Gastroesophageal sphincter (tissue), 3 donors: ENCODE data around the gene GEMIN5.

ENCODE experiments used
- POLR2AphosphoS5 ChIP-seq: sonication (generic); formaldehyde crosslinking; IDR thresholded peaks from one replicate; pipeline ENCODE4 v1.6.1; 2017; ENCODE audit warnings: antibody characterized with exemption
- TF ChIP-seq, protein P1 (sequence below), 4 experiments: fragments of 200-600 bp in 2 of 4; fragments of 450-650 bp in 2 of 4; sonication (generic) in 1 of 4; IDR thresholded peaks; one replicate each; pipeline ENCODE4 v1.5.1; 2017 to 2019; ENCODE audit warnings: antibody characterized with exemption in 4 of 4, mild to moderate bottlenecking in 2 of 4, moderate library complexity in 2 of 4

DNA sequence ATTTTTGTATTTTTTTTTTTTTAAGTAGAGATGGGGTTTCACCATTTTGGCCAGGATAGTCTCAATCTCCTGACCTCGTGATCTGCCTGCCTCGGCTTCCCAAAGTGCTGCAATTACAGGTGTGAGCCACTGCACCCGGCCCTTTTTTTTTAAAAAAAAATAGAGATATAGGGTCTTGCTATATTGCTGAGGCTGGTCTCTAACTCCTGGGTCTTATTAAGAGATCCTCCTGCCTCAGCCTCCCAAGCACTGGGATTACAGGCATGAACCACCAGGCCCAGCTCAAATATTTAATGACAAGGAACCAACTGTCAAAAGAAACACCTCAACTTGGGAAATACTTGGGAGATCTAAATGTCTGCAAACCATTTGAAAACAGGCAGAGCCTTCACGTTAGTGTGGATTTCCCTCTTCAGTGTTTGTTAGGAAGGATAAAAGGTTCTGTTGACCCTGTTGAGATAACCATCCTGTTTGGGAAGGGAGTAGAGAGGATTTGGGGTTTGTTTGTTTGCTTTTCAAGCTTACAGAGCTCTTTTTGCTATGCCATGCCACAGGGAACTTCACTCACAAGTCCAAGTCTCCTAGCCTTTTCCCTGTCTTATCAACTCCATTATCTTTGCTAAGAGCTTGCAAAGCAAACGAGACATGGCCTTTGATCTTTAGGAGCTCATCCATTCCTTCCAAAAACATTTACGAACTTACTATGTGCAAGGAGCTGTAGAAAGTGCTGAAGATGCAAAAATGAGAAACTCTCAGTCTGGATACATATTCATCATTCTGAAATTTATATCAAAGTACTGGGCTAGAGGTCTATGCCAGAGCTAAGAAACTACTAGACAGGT, 95.1 kb downstream of the GEMIN5 start:
- TF ChIP-seq, protein P1, sequence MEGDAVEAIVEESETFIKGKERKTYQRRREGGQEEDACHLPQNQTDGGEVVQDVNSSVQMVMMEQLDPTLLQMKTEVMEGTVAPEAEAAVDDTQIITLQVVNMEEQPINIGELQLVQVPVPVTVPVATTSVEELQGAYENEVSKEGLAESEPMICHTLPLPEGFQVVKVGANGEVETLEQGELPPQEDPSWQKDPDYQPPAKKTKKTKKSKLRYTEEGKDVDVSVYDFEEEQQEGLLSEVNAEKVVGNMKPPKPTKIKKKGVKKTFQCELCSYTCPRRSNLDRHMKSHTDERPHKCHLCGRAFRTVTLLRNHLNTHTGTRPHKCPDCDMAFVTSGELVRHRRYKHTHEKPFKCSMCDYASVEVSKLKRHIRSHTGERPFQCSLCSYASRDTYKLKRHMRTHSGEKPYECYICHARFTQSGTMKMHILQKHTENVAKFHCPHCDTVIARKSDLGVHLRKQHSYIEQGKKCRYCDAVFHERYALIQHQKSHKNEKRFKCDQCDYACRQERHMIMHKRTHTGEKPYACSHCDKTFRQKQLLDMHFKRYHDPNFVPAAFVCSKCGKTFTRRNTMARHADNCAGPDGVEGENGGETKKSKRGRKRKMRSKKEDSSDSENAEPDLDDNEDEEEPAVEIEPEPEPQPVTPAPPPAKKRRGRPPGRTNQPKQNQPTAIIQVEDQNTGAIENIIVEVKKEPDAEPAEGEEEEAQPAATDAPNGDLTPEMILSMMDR (IDR thresholded peaks at IDR 0.05) = no peak
- no peak for TF ChIP-seq POLR2AphosphoS5
